ENCODE measurements around the gene TJP3. TPM values are rescaled to one million over a fixed set of nuclear protein-coding genes. Genes with fewer than 3 reads are reported as not detected.

The TJP3 gene
- total RNA-seq, 1 donor from 2014 or later = 3.1 TPM

- Mint-ChIP-seq H3K27me3 (ENCODE audit: unreplicated experiment) (no peaks in the 10 kb centered on the region), H3K27ac (ENCODE audit: unreplicated experiment) (no peak overlapping the region), H3K4me3 (ENCODE audit: unreplicated experiment) (no peak overlapping the region), H3K4me1 (ENCODE audit: low read depth, unreplicated experiment) (peaks cover 5% of the 10 kb centered on the region), H3K36me3 (ENCODE audit: unreplicated experiment) (no peaks in the 10 kb centered on the region), H3K9me3 (ENCODE audit: unreplicated experiment) (peaks cover 7% of the 10 kb centered on the region)
- no peak for DNase-seq
- no peak for TF ChIP-seq CTCF (IDR thresholded peaks at IDR 0.05; ENCODE audit: partially characterized antibody, unreplicated experiment)
Measured at GRCh38 chr19:3701200-3701599, 7.0 kb upstream of the TJP3 start.

- no peaks in the 10 kb centered on the region for H3K27me3 Mint-ChIP-seq (ENCODE audit: unreplicated experiment)
- no peak for TF ChIP-seq CTCF (IDR thresholded peaks at IDR 0.05; ENCODE audit: partially characterized antibody, unreplicated experiment)
- DNase-seq = no peak
Measured at GRCh38 chr19:3707868-3708206, 347 bp upstream of the TJP3 start.

DNA sequence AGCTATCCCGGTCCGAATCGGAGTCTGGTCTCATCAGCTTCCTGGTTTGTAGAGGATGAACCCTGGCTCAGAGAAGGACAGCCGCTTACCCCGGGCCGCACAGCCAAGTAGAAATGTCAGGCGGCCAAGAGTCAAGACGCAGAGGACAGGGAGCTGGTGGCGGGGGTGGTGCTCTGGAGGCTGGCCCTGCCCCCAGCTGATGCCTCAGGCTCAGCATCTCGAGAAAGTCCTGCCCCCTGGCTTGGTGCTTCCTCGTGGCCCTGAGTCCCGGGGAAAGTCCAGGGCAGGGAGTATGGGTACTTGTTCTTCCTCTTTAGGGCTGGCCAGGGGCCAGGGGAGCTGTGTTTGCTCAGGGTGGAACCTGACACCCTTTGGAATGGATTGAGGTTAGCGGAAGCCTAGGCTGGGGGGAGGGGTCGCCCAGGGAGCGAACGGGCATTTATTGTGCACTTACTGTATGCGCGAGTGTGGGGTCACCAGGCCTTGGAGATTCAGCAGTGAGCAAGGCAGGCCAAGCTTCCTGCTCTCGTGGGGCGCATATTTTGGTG, 2.2 kb downstream of the TJP3 start:
- Mint-ChIP-seq H3K4me1 (ENCODE audit: low read depth, unreplicated experiment) (no peaks in the 10 kb centered on the region), H3K4me3 (ENCODE audit: unreplicated experiment) (no peak overlapping the region), H3K9me3 (ENCODE audit: unreplicated experiment) (peaks cover 4% of the 10 kb centered on the region), H3K27me3 (ENCODE audit: unreplicated experiment) (no peaks in the 10 kb centered on the region), H3K27ac (ENCODE audit: unreplicated experiment) (no peak overlapping the region), H3K36me3 (ENCODE audit: unreplicated experiment) (no peaks in the 10 kb centered on the region)
- no peak for DNase-seq
- no peak for TF ChIP-seq CTCF (IDR thresholded peaks at IDR 0.05; ENCODE audit: partially characterized antibody, unreplicated experiment)

More at GRCh38 chr19:3707868-3708206, 347 bp upstream of the TJP3 start:
- Mint-ChIP-seq H3K4me3 (ENCODE audit: unreplicated experiment) (no peak overlapping the region), H3K9me3 (ENCODE audit: unreplicated experiment) (peaks cover 4% of the 10 kb centered on the region), H3K36me3 (ENCODE audit: unreplicated experiment) (no peaks in the 10 kb centered on the region), H3K4me1 (ENCODE audit: low read depth, unreplicated experiment) (no peaks in the 10 kb centered on the region), H3K27ac (ENCODE audit: unreplicated experiment) (no peak overlapping the region)

- H3K4me3 Mint-ChIP-seq (ENCODE audit: unreplicated experiment) = no peak overlapping the region
- H3K27ac Mint-ChIP-seq (ENCODE audit: unreplicated experiment) = no peak overlapping the region
- peaks cover 3% of the 10 kb centered on the region for H3K9me3 Mint-ChIP-seq (ENCODE audit: unreplicated experiment)
- peaks cover 2% of the 10 kb centered on the region for H3K27me3 Mint-ChIP-seq (ENCODE audit: unreplicated experiment)
- no peaks in the 10 kb centered on the region for H3K4me1 Mint-ChIP-seq (ENCODE audit: low read depth, unreplicated experiment)
- TF ChIP-seq CTCF (IDR thresholded peaks at IDR 0.05; ENCODE audit: partially characterized antibody, unreplicated experiment) = no peak
- no peak for DNase-seq
- H3K36me3 Mint-ChIP-seq (ENCODE audit: unreplicated experiment) = no peaks in the 10 kb centered on the region
Measured at GRCh38 chr19:3712663-3713611, 4.8 kb downstream of the TJP3 start.

- no peaks in the 10 kb centered on the region for H3K36me3 Mint-ChIP-seq (ENCODE audit: unreplicated experiment)
- H3K27me3 Mint-ChIP-seq (ENCODE audit: unreplicated experiment) = peaks cover 4% of the 10 kb centered on the region
- no peak for TF ChIP-seq CTCF (IDR thresholded peaks at IDR 0.05; ENCODE audit: partially characterized antibody, unreplicated experiment)
- H3K4me3 Mint-ChIP-seq (ENCODE audit: unreplicated experiment) = no peak overlapping the region
- H3K9me3 Mint-ChIP-seq (ENCODE audit: unreplicated experiment) = peaks cover 3% of the 10 kb centered on the region
- H3K27ac Mint-ChIP-seq (ENCODE audit: unreplicated experiment) = no peak overlapping the region
- DNase-seq = no peak
- no peaks in the 10 kb centered on the region for H3K4me1 Mint-ChIP-seq (ENCODE audit: low read depth, unreplicated experiment)
Measured at GRCh38 chr19:3716147-3716668, 8.0 kb downstream of the TJP3 start.

All from glutamatergic neuron (in vitro differentiated cells).